T-helper 1 cell treated with Interleukin-12 subunit alpha and Interleukin-12 subunit beta and Interleukin-4 antibody, amounts not matched to agents 30 ng/mL and 1 ng/mL, for 36 hours (primary cell): ENCODE measurements around the gene VKORC1. TPM values are rescaled to one million over a fixed set of nuclear protein-coding genes. Genes with fewer than 3 reads are reported as not detected.
"Not testable (repeated sequence)": the region's sequence is repeated elsewhere in the genome, so short reads cannot be mapped to it uniquely, and the experiment has no call there.

Source experiments
- intact Hi-C: fragments of 100-400 bp; cut with micrococcal nuclease; formaldehyde crosslinking; loops from one replicate; pipeline ENCODE4 v1.15.1; 2024
- total RNA-seq: library from RNA; stranded (reverse); gene quantifications from 2 replicates; pipeline ENCODE4 v1.2.3, GENCODE V29; 2022

Gene VKORC1
- total RNA-seq, 1 donor from 2014 or later, result 63.1 TPM

GRCh38 chr16:31108035-31108793 lies 13.6 kb upstream of the VKORC1 start, which contains the start of gene BCKDK:
TSS of gene BCKDK (plus strand) at chr16:31108386. CDS start at chr16:31109224, 838 bp downstream.
- intact Hi-C loops, result loop anchor here (2.0 kb wide), 4 partner anchors 13 to 351 kb away; partner anchors contain the start of genes ARMC5, SETD1A and VKORC1

DNA sequence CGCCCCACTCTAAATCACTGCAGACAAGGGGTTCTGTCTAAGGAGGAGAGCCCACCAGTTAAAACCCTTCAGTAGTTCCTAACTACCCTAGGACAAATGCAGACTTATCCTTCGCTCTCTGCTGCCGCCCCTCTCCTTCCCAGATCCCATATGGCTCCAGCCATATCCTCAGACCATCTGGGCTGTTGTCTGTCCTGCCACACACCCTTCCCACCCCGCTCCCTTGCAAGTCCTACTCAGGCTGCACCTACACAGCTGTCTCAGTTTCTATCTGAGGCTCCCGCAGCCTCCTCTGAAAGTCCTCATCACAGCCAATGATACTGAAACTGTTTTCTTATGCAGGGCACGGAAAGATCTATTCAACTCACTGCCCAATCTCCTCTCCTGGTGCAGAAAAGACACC lies 12.9 kb upstream of the VKORC1 start:
- intact Hi-C loops, result no loop called here

GRCh38 chr16:31106509-31107464 lies 12.2 kb upstream of the VKORC1 start:
- intact Hi-C loops, result no loop called here

- intact Hi-C loops, result no loop called here
Observed at GRCh38 chr16:31105677-31106213, 11.1 kb upstream of the VKORC1 start.

GRCh38 chr16:31100876-31101641 lies 6.5 kb upstream of the VKORC1 start:
- intact Hi-C loops, result not testable (repeated sequence)

DNA sequence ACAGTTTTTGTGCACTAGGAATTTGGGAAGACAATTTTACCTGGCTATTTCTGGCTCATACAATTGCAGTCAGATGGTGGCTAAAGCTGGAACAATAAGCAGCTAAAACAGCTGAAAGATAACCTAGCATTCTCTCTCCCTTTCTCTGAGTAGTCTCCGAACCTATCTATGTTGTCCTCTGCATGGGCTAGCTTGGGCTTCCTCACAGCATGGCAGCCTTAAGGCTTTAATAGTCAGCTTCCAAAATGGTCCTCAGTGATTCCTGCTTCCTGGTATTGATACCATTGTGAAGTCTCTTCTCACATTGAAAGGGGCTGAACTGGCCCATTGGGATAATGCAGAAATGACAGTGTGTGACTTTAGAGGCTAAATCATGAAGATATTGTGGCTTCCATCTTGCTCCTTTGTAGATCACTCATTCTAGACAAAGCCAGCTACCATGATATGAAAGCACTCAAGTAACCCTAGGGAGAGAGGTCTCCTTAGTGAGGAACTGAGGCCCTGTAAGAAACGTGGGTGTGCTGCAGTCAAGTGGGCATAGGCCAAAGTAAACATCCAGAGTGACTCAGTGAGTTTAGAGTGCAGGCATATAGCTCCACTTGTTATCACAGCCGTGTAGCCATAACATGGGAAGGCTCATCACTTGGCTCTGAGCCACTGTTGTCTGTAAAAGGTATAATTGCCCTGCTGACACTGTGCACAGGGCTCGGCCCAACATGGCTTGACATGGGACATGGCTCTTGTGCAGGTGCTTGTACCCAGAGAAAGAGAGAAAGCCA lies 5.5 kb upstream of the VKORC1 start:
- intact Hi-C loops, result no loop called here

DNA sequence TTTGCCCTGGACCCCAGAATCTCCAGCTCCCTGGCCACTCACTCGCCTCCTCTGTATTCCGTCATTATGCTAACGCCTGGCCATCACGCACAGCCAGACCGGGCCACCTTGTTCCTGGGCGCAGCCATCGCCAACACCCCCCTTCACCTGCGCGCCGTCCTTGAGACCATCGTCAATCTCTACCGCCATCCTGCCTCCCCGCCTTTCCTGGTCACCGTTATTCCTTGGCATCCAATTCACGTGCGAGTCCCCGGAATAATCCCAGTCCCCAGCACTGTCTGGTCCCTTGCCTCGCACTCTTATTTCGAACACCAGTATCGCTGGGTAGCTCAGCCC lies 541 bp downstream of the VKORC1 start:
- intact Hi-C loops, result loop anchor here (1.0 to 2.0 kb wide), 12 partner anchors 15 to 365 kb away; partner anchors contain the start of genes ARMC5, BCKDK, HSD3B7 and KAT8

DNA sequence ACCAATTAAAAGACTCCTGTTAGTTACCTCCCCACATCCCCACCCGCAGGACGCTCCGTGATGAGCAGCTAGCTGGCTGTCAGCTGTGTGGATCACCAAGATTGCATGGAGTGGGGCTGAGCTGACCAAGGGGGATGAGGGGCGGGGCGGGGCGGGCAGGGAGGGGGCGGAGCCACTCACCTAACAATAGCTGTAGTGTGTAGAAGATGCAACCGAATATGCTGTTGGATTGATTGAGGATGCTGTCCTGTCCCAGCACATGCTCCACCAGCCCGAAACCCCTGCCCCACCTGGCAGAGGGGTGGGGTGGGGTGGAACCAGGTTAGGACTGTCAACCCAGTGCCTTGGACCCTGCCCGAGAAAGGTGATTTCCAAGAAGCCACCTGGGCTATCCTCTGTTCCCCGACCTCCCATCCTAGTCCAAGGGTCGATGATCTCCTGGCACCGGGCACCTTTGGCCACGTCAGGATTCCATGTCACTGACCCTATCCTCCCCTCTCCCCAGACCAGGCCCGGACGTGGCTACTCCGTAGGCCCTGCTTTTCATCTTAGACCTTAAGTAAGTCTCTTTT lies 1.4 kb downstream of the VKORC1 start:
- intact Hi-C loops, result no loop called here

GRCh38 chr16:31092330-31092729 lies 2.3 kb downstream of the VKORC1 start:
- intact Hi-C loops, result no loop called here

- intact Hi-C loops, result no loop called here
Observed at GRCh38 chr16:31090540-31090939, 4.1 kb downstream of the VKORC1 start.

DNA sequence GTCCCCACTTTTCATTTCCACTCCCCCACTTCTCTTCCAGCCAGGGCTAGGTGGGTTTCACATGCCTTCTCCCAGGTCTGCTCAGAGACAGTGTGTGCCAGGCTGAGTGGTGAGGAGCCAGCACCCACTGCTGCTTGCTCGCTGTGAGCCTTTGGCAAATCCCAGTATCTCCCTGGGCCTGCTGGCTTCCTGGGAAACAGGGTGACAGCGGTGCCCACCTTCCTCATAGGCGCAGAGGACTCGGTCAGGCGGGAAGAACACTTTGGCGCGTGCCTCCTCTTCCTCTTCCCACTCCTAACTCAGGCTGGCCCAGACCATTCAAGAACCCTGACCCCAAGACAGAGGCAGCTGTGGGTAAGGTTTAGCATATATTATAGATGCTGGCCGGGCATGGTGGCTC lies 5.4 kb downstream of the VKORC1 start:
- intact Hi-C loops, result no loop called here

DNA sequence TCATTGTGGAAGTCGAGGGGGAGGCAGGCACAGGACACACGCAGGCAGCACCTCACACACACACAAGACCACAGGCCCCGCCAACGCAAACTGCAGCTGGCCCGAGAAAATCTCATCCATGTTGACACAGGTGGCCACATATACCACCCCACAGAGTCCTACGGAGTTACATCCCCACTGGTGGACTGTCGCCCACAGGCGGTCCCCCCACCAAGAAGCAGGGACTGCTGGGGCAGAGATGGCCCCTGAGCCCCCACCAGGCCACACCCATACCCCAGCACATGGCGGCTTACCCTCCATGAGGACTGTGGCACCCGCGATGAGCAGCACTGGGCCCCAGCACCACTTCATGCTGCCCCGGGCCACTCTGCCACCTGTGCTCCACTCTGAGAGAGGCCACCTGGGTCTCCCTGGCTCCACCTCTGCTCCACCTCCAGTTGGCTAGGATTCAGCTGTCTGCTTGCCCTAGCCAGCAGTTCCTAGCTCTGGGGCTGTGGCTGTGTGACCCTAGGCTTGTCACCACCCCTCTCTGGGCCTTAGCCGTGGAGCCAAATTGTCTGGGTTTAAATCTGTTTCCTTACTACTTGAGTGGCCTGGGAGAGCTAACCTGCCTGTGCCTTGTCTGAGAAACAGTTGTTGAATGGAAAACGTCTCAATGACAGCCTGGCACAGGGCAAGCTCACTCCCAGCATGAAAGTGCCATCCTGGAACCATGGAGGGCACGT lies 6.0 kb downstream of the VKORC1 start, which contains the start of gene PRSS53:
TSS of gene PRSS53 (minus strand) at position 485 of the 725 bp plus-strand sequence. CDS start at position 351, 134 bp downstream.
- intact Hi-C loops, result no loop called here

DNA sequence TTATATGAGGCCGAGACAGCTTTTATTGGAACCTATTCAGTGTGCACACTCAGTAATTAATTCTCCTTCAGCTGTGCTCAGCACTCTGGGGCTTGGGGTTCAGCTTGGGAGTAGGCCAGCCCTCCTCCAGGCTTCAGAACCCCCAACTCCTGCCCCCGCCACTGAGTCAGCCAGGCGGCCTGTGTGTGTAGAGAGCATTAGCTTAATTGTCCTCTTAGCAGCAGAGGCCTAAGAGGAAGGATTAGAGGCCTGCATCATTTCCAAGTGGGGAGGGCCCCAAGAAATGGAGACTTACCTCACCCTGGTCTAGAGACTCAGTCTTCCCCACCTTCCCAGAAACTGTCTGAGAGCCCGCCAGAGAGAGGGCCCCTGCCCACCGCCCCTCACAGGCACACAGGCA lies 6.6 kb downstream of the VKORC1 start:
- intact Hi-C loops, result no loop called here

GRCh38 chr16:31087481-31087880 lies 7.1 kb downstream of the VKORC1 start:
- intact Hi-C loops, result no loop called here

- intact Hi-C loops, result no loop called here
Observed at GRCh38 chr16:31086629-31086906, 8.0 kb downstream of the VKORC1 start.

DNA sequence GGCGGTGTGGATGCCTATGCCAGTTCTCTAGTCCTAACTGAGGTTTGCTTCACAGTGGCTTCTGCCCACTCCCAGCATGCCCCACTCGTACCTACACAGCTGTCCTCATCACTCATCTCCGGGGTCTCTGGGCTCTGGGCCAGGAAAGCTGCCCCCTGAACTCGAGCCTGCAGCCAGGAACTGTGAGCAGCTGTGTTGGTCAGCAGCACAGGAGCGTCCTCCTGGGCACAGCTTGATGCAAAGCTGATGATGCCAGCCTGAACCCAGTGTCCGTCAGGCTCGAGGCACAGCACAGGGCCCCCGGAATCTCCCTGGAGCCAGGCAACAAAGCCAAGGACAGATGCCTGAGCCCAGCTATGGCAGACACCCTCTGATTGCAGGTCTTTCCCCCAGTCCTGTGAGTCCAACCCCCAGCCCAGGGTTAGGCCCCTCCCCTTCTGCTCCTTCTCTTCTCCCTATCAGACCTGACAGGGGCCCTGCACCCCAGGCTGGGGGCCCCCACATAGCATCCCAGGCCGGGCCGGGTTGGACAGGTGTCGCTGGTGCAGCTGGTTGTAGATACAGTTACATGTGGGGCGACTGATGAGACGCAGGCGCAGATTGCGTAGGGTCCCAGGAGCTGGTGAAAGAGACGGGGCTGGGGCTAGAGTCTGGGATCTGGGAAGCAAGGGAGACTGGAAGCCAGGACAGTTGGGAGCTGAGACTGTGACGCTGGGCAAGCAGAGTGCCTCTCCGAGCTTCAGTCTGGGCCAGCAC lies 8.5 kb downstream of the VKORC1 start:
- intact Hi-C loops, result no loop called here

GRCh38 chr16:31085411-31085810 lies 9.2 kb downstream of the VKORC1 start:
- intact Hi-C loops, result no loop called here

GRCh38 chr16:31084584-31085302 lies 9.9 kb downstream of the VKORC1 start:
- intact Hi-C loops, result no loop called here
